A549 treated with DMSO at 1 μM for 4 hours (cell line): ENCODE data around the gene ARL17B. TPM values are rescaled to one million over a fixed set of nuclear protein-coding genes. Genes with fewer than 3 reads are reported as not detected.

Experiments used
- total RNA-seq: library from RNA; stranded (reverse); fragments of 200-300 nt; extraction: Qiagen RNA extraction; gene quantifications from 5 replicates; pipeline ENCODE4 v1.2.3, GENCODE V29; 2022; ENCODE audit warnings: low read depth

The ARL17B gene
- 4.7 to 7.9 TPM (median 6.6 TPM) in 5 replicates for total RNA-seq

DNA sequence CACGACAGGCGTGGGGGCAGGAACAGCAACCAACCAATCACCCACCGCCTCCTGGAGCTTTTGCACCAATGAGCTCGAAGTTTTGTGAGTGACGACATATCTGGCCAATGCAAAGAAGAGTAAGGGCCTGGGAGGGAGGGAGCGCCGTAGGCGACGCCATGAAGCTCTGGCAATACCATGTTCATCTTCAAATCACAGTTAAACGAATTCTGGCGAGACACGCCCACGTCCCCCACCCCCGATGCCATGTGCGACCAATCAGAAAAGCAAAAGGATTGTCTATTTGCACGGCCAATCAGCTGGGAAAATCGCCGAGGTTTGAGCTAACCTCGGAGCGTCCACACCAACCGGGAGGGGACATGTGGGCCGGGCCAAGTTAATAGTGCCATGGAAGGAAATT is at the start of gene ARL17B:
TSS of gene ARL17B (minus strand) at position 12 of the 400 bp plus-strand sequence. CDS start 3,369 bp downstream, outside the sequence.

DNA sequence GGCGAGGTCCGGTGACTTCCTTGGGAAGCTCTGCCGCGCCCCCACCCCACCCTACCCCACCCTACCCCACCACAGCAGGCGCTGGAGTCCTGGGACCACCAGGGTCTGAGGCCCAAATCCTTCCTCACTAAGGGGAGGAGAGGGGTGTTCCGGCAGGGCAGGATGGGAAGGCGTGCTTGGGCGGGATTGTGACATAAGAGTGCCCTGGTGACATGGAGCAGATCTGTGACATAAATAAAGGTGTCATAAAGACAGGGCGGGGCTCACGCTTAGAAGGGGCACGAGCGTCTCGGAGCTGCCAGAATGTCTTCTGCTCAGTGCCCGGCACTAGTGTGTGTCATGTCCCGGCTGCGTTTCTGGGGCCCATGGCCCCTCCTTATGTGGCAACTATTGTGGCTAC is 66.7 kb downstream of the ARL17B start, which contains the start of gene LRRC37A:
TSS of gene LRRC37A (plus strand) at position 301 of the 400 bp plus-strand sequence. CDS start at position 304, 3 bp downstream.

Other genes with a start within 250 kb of the ARL17B start
- 22.3 to 26.7 TPM (median 24.2 TPM) in 5 replicates for gene KANSL1, start 168.3 kb downstream of the ARL17B start, total RNA-seq
- gene LRRC37A, start 66.6 kb downstream of the ARL17B start, total RNA-seq, result 0.40 to 1.1 TPM (median 0.78 TPM) in 5 replicates
- gene LRRC37A2, start 150.7 kb upstream of the ARL17B start, total RNA-seq, result 2.6 to 3.6 TPM (median 3.5 TPM) in 5 replicates
- 2.9 to 6.5 TPM (median 4.4 TPM) in 5 replicates for gene ARL17A, start 217.9 kb upstream of the ARL17B start, total RNA-seq
- gene NSF, start 228.9 kb upstream of the ARL17B start, total RNA-seq, result 18.8 to 25.7 TPM (median 24.5 TPM) in 5 replicates